Left forelimb (tissue), 1 donor: ENCODE data around the gene TH.

Experiments
- DNase-seq: peaks from one replicate; pipeline ENCODE4 v3.0.0-alpha.2; 2018; ENCODE audit warnings: low spot score

The TH gene

DNA sequence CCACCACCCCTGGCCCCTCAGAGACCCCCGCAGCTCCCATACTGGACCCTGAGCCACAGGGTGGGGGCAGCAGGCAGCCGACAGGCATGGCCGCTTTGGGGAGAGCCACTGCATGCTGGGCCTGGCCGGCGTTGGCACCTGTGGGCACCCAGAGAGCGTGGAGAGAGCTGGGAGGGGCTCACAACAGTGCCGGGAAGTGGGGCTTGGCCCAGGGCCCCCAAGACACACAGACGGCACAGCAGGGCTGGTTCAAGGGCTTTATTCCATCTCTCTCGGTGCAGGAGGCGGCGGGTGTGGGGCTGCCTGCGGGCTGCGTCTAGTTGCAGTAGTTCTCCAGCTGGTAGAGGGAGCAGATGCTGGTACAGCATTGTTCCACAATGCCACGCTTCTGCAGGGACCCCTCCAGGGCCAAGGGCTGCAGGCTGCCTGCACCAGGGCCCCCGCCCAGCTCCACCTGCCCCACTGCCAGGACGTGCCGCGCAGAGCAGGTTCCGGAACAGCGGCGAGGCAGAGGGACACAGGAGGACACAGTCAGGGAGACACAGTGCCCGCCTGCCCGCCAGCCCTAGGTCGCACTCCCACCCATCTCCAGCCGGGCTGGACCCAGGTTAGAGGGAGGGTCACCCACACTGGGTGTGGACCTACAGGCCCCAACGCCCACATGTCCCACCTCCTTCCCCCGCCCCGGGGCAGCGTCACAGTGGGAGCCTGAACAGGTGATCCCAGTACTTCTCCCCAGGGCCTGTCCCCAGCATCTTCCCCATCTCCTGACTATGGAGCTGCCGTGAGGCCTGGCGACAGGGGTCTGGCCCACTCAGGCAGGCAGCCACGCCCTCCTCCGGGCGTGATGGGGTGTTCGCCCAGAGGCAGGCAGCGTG is 11.8 kb downstream of the TH start:
- no peak for DNase-seq

DNA sequence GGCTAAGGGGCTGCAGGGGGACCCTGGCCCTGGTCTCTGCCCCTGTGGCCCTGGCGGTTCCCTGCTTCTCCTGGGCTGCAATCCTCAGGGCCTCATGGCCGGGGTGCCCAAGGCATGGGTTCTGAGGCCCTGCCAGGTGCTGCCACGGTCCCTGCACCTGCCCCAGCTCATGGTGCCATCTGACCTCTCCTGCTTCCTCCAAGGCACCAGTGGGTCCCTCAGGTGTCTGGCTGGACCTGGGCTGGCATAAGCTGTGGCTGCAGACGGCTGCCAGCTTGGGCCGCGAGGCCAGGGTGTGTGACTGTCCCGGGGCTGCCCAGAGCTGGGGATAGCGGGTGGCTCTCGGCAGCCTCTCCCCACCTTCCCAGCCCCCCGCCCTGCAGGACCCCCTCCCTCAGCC is 12.6 kb downstream of the TH start:
- no peak for DNase-seq

DNA sequence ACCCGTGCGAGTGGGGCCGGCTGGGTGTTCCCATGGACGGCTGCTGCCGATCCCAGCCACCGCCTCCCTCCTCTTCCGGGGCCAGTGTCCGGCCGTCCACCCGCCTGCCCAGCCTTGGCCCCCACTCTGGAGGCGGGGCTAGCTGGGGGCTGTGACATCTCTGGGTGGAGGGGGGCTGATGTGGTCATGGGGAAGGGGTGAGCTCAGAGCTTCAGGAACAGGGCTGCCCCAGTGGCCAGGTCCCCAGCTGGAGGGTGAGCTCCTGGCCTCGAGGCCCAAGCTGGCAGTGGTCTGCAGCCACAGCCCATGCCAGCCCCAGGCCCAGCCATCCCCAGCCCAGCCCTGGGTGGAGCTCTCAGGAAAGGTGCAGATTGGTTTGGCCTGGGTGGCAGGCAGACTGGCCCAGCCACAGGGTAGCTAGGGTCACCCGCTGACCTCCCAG is 13.3 kb downstream of the TH start:
- DNase-seq, result no peak

DNA sequence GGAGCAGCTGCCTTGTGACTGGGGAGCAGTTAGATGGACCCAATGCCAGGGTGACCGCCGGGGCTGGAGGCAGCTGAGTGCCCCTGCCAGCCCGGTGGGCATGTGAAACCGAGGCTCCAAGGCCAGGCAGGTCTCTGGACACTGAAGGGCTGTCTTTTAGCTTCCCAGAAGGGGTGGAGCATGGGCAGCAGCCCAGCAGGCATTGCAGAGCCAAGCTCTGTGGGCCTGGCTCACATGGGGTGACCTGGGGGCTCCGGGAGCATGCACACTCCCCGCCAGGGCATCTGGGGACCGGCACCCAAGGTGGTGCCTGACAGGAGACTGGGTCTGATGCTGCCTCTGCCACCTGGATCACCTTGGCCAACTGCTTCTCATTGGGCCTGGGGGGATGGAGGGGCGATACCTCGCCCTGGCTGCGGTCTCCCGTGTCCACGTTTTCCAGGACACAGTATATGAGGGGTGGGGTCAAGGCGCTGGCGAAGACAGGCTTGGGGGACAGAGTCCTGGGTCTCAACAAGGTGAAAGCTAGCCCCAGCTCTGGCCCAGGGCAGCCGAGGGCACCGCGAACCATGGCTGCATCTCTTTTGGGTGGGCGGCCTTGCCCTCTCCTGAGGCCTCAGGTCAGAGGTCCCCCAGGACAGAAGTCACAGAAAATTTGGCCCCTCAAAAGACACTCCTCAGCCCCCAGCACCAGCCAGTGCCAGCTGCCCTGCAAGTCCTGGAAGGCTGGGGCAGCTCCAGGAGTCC is 14.1 kb downstream of the TH start:
- no peak for DNase-seq

DNA sequence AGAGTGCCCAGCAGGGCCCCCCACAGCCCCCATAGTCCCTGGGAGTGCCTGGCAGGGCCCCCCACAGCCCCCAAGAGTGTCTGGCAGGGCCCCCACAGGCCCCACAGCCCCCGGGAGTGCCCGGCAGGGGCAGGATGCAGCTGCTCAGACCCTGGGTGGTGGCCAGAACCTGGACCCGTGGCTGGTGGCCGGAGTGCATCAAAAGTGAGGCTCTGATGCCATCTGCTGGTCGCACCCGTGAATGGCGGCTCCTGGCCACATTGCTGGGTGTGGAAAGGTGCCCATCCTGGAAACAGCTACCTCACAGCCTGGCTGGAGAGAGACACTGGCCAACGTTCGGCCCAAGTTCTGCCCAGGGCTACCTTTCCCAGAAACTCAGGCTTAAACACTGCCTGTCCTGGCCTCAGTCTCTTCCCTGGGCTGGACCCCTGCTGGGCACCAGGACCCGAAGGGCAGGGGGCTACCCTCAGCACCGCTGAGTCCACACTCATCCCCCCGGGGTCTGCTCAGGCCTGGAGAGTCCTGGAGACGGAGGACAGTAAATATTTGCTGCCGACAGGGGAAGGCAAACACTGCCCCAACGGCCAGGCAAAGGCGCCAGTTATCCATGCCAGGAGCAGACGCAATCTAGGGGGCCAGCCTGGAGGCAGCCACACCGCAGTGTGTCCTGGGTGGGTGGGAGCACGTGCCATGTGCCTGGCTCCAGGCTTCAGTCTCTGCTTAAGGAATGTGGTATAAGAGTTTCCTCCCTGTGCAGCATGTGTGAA is 15.0 kb downstream of the TH start:
- peak; percentile 81 for DNase-seq

DNA sequence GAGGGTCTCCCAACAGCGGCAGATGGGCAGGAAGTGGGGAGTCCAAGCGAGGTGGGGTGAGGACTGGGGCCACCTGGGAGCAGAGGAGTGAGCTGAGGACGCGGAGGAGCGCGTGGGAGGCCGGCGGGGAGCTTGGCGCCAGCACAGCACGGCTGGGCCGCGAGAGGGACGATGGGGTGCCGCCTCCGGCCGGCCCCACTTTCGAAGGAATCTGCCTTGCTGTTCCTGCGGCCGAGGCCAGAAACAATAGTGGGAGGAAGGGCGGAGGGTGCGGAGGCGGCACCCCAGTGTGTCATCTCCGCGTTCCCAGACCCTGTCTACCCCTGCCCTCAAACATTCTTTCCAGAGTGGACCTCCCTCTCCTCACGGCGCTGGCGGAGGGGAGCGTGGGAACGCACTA is 16.1 kb downstream of the TH start:
- no peak for DNase-seq

DNA sequence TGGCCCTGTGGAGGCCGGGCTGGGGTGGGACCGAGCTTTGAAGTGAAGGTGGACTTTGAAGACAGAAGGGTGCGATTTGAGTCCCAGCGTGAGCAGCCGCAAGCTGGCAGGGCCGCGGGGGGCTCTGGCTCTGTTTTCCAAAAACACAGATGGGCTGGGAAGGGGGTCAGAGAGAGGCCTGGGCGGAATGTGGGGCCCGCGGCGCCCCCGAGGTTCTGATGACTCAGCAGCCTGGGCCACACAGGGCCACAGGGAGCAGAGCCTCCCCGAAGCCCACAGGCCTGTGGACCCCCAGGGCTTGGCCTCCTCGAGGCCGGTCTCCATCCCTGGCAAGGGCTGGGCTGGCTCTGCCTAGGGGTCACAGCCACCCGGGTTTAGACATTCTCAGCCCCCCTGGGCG is 16.7 kb downstream of the TH start:
- no peak for DNase-seq

DNA sequence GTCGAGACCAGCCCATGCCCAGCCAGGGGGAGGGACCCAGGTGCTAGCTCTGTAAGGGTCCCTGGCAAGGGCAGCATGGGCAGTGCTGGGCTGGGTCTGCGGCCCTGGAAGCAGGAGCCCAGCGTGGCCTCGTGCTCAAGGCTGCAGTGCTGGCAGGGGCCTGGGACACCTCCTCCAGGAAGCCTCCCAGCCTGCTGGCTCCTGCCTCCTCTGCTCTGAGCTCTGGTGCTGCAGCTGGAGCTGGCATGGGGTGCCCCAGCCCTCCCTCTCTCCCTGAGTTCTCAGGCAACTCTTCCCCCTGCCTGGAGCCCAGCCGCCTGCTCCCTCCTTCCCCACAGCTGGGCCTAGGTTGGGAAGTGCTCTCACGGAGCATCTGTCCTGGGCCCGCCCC is 17.4 kb downstream of the TH start:
- no peak for DNase-seq

DNA sequence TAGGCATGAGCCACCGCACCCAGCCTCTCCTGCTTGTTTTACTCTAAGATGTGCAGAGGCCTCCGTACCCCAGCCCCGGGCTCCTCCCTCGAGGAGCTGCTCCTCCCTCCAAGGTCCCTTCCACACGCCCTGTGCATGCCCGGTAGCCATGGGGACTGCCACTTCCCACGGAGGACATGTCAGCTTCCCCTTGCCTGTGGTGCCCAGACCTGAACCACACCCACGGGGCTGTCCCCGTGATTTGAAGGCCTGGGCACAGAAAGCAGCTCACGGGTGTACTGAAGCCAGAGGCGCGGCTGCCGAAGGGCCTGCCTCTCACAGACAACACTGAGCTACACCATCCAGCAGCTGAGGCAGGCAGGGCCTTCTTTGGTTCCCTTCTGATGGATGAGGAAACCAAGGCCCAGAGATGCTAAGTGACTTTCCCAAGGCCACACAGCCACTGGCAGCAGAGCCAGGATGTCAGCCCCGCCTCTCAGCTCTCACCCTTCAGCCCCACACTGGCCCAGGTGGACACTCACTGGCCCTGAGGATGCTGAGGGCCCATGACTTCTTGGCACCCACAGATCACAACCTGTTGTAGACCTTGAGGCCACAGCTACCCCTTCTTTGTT is 17.9 kb downstream of the TH start:
- no peak for DNase-seq

DNA sequence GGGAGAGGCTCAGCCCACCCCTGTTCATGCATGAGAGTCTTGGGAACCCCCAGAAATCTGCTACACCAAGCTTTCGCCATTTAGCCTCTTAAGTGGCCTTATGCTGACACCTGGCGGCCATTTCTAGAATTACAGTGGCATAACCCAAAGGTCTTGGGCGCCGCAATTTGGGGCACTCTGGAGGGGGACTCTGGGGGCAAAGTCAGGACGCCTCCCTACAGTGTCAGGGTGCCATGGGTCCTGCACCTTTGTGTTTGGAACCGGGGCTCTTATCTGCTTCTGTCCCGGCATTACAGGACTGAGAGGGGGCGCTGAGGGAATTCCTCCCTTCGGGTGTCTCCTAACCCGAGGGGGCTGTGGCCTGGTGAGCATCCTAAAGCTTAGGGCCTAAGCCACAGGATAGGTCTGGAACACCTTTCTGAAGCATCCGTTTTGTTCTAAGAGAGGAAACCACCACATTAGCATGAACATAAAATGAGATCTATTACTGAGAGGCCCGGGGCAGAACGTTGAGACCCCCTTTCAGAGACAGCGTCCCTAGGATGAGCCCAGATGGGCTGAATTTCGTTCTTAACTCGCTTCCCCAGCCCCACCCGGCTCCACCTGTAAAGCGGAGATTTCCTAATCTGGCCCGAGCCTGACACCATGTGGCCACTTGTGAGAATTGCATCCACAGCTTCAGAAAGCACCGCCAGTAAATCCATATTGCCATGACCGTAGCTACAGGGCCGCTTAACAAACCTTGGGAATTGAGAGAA is 19.9 kb downstream of the TH start:
- DNase-seq, result peak; percentile 84

DNA sequence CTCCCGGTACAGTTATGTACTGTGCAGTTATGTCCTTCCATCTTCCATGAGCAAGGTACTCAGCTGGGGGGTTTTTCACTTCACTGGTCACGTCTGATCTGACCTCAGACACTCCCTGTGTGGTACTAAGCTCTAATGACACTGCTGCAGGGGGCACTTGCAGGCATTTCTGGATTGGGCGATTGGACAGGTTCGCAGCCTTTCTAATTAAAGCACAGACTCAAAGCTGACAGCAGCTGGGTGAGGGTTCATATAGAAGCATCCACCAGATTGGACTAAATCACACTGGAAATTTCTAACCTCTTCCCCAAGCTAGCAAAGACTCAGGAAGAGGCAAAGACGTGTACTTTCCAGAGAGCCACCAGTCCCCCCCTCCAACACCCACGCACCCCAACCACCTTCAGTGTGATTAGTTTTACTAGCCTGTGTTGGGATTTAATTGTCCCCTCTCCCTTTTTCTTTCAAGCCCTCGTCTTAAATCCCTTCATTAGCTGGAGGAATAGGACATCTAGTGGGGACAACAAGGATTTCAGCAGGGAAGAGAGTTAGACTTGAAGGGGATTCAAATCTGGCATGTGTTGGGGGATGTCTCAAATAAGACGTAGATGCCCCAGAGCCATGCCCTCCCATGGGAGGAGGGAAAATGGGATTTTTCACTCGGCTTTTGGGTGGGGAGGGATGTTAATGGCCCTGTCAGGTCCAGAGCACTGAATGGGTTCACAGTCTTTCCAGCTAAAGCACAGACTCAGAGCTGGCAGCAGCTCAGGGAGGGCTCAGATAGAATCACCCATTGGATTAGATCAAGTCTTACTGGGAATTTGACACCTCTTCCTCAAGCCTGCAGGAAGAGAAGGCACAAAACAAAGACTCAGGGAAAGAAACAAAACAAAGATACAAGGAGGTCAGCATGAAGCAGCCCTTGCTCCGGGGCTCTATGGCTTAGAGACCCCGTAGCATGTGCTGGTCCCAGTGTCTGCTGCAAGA is 21.5 kb downstream of the TH start:
- no peak for DNase-seq

DNA sequence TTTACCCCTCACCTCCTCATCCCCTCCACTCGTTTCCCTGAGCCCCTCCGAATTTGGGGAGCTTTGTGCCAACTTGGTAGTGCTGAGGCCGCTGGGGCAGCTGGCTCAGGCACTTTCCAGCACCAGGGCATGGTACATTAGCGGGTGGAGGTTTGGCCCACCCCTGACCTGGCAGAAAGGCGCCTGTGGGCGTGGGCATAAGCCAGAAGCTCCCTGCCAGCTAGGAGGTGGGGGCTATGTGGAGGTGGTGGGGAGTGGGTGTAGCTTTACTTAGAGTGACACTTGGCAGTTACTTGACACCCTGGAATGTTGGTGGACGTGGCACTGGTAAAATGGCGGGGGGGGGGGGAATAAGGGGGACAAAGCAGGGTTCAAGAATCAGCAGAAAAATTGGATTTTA is 22.2 kb downstream of the TH start:
- no peak for DNase-seq

DNA sequence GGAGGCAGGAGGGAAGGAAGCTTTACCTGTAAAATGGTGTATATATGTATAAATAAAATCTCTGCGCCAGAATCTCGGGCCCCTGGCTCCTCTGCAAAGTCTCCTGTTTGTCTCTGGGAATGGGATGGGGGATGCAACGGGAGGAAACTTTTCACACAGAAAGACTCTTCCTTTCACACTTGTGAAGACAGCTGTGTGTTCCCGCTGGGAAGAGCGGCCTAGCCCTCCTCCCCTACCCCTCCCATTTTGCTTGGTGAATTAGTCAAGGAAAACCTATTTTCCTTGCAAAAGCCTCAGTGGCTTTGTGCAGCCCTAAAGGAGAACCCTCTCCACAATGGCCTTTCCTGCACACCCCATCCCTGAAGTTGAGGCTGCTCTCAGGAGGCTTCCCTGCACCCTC is 23.0 kb downstream of the TH start:
- no peak for DNase-seq

DNA sequence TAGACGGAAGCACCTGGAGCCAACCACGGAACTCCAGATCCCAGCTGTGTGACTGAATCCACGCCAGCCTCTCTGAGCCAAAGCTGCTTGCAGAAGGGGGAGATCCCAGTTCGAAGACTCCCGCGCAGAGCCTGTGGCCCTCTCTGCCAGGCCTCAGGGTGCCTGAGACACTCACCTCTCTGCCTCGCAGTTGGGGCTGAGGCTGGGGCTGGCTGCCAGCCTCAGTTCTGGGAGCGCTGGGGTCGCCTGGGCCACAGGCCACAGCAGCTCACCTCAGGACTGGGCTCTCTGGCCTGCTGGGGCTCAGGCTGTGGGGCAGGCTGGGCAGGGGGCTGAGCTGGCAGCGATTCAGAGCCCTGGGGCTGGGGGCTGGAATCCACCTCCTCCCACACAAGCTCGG is 24.2 kb downstream of the TH start:
- DNase-seq, result no peak

DNA sequence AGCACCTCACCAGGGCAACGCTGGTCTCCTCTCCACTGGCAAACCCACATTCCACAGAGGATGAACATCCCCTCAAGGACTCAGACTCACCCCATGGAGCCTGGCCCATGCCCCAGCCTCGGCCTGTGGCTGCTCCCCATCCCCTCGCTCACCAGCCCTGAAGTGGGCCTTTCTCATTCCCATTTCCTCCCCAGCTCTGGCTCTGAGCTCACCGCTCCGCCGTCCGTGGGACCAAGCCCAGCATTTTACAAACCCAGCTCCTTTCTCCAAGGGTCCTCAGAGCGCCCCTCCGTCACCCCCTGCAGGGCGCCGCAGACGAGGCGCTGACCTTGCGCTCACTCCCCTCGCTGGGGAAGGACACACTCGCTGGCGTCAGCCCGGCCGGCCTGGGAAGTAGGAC is 25.6 kb downstream of the TH start:
- DNase-seq, result no peak

DNA sequence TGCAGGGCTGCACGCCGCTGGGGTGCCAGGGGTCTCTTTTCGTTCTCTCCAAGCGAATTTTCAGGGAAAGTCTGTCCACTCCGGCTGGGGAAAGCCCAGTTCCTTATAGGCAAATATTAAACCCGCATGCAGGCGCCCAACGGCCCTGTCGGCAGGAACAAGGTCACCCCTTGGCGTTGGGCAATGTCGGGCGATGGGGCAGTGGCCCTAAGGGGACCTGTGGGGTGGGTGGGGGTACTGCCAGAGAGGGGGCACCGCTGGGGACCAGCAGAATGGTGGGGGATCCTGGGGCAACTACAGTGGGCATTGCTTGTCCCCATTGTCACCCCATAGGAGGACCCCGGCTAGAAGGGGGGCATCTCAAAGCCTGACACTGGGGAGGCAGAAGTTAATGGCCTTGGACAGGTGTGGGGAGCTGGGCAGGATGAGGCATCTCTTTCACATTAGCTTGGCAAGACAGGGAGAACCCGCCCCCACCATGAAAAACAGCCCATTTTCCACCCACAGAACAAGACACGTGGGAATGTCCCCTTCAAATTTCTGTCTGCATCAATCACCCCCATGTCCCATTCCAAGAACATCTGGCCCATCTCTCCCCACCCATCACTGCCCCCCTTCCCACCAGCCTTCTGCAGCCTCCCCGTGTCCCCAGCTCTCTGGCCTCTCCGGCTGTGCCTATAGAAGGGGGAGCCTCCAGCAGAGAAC is 26.9 kb downstream of the TH start:
- no peak for DNase-seq

DNA sequence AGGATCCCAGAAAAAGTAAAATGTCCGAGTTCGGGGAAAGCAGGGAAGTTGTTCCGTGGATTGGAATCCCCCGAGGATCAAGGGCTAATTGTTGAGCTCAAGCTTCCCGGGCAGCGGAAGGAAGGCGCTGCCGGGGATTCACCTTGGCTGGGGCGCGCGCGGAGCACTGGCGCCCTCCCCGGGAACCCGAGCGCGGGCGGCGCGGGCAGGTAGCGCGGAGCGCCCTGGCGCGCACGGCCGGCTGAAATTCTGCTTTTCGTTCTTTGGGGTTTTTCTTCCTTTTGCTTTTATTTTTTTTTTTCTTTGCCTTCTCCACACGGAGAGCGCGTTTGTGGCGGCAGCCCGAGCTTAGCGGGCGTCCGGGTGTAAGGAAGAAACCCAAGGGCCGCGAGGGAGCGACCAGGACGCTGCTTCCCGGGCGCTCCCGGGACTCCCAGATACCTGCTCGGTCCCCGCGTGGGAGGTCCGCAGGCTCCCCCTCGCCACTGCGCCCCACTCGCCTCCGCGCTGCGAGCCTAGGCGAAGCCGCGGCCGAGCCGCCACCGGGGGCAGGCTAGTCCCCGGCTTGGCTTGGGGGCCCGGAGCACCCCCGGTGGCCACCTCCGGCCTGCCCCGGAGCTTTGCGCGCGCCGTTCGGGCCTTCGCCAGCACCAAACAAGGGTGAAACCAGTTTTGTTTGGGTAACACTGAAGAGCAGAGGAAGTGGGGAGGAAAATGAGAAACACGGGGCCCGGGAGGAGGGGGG is 27.6 kb downstream of the TH start:
- no peak for DNase-seq

DNA sequence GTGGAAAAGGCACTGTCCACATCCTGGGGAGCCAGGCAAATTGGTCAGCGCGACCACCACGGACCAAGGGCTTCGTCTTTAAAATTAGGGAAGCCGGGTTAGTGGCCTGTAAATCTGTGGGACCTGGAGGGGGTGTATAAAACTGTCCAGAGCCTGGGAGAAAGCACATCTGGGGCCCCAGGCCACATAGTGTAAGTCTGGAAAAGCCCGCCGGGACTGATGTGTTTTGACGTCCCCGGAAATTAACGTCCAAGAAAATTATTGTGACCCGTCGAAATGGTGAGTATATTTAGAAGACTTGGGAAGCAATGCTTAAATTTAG is 28.2 kb downstream of the TH start:
- no peak for DNase-seq

DNA sequence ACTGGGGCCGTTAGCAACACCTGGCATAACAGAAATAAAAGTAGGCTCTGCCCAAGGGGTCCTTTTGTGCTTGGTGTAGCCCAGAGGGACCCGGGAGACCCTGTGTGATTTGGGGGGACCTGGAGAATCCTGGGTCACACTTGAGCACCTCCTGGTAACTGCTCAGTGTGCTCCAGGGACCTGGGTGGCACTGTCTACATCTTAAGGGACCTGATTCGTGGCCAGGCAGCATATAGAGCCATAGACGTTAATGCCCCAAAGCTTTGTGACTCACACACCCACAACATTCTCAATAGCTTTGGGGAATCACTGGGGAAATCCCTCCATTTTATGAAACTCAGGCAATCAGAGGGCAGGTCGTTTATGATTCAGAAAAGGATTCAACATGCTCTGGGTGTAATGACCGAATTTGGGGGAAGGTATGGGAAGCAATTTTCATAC is 28.8 kb downstream of the TH start:
- DNase-seq, result no peak
